ENCODE measurements around the gene GABRR3.
A peak's percentile ranks its signal among the peaks of the same experiment; 100 is the strongest.

Gene GABRR3

DNA sequence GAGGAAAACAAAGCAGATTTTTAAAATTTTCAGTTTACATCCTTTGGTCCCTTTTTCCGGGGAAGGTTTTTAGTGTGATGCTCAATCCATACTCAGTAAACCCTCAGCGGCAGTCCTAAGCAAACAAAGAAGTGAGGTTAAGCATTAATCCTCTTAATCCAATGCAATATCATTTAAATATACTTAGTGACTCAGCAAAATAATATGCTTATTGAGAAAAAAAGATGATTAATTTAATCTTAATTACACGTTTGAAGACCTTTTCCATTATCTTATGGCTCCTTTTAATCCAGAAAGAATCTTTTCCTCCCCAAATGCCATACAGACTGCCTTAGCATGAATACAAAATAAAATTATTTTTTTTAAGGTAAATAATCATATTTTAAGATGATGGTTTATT is at the start of gene GABRR3:
GABRR3 (minus strand) TSS at position 108 of the 400 bp plus-strand sequence. CDS start 328 bp downstream, outside the sequence.
- DNase-seq (ENCODE audit: low read depth in 2 of 2), result no peak

GRCh38 chr3:98073486-98073885 is 38.4 kb upstream of the GABRR3 start:
- DNase-seq (ENCODE audit: low read depth in 2 of 2), result no peak

DNA sequence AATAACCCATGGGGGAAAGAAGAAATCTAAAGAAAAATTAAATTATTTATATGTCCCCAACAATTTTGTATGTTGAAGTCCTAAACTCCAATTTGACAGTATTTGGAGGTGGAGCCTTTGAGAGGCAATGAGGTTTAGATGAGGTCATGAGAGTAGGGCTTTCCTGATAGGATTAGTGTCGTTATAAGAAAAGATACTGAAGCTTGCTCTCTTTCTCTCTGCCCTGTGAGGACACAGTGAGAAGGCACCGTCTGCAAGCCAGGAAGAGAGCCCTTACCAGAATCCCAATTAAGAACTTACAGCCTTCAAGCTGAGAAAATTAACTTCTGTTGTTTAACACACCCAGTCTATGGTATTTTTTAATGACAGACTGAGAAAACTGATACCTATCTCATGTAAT is 35.7 kb upstream of the GABRR3 start:
- DNase-seq (ENCODE audit: low read depth in 2 of 2), result no peak

GRCh38 chr3:98068824-98069223 is 33.7 kb upstream of the GABRR3 start:
- DNase-seq (ENCODE audit: low read depth in 2 of 2), result no peak

DNA sequence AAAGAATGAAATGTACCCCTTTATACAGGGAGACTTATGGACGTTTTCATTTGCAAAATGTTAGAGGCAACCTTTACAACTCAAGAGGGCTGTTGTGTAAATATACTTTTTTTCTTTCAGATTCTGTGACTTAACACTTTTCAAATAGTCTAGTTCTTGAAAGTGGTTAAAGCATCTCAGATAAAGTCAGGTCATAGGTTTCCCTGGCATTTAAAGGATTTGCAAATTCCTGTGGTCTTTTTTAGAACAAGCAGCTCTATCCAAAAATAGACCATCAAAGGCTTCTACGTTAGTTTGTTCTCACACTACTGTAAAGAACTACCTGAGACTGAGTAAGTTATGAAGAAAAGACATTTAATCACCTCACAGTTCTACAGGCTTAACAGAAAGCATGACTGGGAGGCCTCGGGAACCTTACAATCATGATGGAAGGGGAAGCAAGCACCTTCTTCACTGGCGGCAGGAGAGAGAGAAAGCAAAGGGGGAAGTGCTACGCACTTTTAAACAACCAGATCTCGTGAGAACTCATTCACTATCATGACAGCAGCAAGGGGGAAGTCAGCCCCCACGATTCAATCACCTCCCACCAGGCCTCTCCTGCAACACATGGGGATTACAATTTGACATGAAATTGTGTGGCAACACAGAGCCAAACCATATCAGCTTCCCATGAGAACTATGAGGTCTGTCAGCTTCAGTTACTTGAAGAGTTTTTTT is 23.3 kb upstream of the GABRR3 start:
- DNase-seq (ENCODE audit: low read depth in 2 of 2), result no peak

DNA sequence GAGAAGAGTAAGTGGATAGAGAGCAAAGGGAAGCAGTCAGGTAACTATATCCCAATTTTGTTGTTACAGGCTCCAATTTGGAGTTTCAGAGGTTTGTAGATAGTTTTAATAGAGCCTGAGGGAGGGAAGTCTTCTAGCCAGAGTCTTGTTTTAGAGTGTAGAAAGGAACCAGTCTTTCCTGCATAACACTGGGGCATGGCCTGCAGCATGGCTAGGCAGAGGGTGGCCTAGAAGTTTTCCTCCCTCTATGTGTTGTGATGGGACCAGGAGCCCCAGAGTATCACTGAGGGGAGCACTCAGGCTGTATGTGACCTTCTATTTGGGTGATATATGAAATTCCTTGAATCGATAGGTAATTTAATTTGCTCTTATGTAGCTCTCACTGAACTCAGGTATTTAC is 22.5 kb upstream of the GABRR3 start:
- no peak for DNase-seq (ENCODE audit: low read depth in 2 of 2)

DNA sequence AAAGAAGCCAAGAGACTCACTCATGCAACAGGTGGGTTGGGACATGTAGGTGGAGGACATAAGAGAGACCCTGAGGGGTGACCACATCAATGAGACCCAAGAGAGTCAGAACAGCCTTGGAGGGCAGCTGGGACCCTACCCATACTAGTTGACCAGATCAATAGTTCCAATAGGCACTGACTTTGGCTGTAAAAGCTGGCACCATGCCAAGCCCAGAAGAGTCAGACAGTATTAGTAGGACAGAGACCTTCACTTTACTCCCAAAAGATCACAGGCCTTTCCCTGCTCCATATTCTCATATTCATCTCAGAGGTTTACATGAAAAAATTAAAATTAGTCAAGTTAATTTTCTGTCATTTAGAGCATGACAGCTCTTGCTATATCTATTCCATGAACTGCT is 20.9 kb upstream of the GABRR3 start:
- DNase-seq (ENCODE audit: low read depth in 2 of 2), result no peak

DNA sequence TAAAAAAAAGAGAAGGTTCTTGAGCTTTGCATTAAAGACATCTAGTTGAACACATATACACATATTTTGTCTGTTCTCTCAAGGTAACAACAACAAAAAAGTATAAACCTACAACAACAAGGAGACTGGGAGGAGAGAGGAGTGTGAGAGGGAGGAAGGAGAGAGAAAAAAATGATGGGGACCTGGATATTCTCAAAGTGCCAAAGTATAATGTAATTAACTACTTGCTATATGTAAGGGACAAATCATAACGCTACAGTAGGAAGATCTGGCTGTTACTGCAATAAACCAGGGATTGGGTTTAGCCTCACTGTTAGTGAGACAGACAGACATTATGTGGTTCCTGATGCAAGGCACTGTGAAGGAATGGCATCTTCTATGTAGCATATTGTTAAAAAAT is 14.2 kb upstream of the GABRR3 start:
- no peak for DNase-seq (ENCODE audit: low read depth in 2 of 2)

DNA sequence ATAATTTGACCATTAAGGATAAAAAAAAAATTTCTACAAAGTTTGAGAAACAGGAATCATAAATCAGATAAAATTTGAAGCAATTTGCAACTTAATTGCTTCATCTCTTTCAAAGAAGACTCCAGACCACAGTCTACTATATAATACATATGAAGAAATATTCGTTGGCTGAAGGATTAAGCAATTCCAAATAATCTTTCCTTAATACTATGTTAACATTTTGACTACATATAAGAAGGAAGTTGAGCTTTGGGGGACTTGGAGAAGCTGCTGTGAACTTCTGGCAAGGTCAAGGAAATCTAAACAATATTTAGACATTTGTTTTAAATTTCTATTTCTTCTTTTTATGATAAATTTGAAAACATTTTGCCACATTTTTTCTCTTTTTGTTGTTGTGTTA is 13.5 kb upstream of the GABRR3 start:
- DNase-seq (ENCODE audit: low read depth in 2 of 2), result no peak

GRCh38 chr3:98041350-98041749 is 6.2 kb upstream of the GABRR3 start:
- DNase-seq (ENCODE audit: low read depth in 2 of 2), result no peak

- peak; percentile 43 to 60 for DNase-seq (ENCODE audit: low read depth in 2 of 2)
These were observed 4.4 kb upstream of the GABRR3 start for GRCh38 chr3:98039322-98040024.

GRCh38 chr3:98038876-98039275 is 3.8 kb upstream of the GABRR3 start:
- no peak for DNase-seq (ENCODE audit: low read depth in 2 of 2)

- no peak for DNase-seq (ENCODE audit: low read depth in 2 of 2)
These were observed 3.2 kb upstream of the GABRR3 start for GRCh38 chr3:98038286-98038685.

- DNase-seq (ENCODE audit: low read depth in 2 of 2), result no peak
These were observed 629 bp downstream of the GABRR3 start for GRCh38 chr3:98034486-98034885.

GRCh38 chr3:98034036-98034435 is 1.1 kb downstream of the GABRR3 start:
- DNase-seq (ENCODE audit: low read depth in 2 of 2), result no peak

GRCh38 chr3:98032904-98033303 is 2.2 kb downstream of the GABRR3 start:
- no peak for DNase-seq (ENCODE audit: low read depth in 2 of 2)

- no peak for DNase-seq (ENCODE audit: low read depth in 2 of 2)
These were observed 2.9 kb downstream of the GABRR3 start for GRCh38 chr3:98032265-98032664.

- no peak for DNase-seq (ENCODE audit: low read depth in 2 of 2)
These were observed 6.0 kb downstream of the GABRR3 start for GRCh38 chr3:98029083-98029482.

- DNase-seq (ENCODE audit: low read depth in 2 of 2), result no peak
These were observed 8.0 kb downstream of the GABRR3 start for GRCh38 chr3:98027085-98027446.

- no peak for DNase-seq (ENCODE audit: low read depth in 2 of 2)
These were observed 8.6 kb downstream of the GABRR3 start for GRCh38 chr3:98026425-98027084.

GRCh38 chr3:98025392-98025945 is 9.6 kb downstream of the GABRR3 start:
- DNase-seq (ENCODE audit: low read depth in 2 of 2), result no peak

DNA sequence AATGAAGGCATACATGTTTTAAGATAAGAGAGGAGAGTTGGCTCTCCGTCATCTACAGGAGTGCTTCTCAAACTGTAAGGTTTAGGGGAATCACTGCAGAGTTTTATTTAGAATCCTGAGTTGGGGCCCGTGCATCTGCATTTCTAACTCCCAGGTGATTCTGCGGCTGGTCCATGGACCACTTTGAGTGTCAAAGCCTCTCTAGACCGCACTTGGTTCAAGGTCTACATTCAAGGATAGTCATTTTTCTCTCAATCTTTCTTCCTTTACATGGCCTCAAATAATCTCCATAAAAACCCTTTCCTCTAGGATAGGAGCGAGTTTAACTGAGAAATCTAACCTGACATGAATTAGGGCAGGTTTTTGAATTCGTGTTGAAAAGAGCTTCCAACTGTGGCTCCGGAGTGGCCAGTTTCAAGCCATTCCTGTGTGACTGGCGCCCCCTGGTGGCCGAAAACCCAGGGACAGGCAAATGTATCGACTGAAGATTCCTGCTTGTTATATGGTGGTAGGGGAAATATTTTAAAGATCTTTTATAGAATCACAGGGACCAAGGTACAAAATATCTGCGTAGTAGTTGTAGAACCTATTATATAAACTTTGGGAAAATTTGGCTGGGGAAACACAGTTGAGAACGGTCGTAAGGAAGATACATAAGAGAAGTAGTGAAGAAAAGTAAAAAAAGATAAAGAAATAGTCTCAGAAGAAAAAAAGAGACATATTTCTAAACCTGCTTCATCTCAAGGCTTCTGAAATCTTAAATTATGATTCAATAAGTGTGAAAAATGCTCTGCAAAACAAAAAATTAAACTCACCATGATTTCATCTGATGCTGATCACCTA is 11.9 kb downstream of the GABRR3 start:
- peak; percentile 84 to 95 for DNase-seq (ENCODE audit: low read depth in 2 of 2)
